SK-N-SH (cell line): Measurements from ENCODE around the gene CRAT.

Experiments
- GATA2 ChIP-seq: sonication (generic); formaldehyde crosslinking; IDR thresholded peaks from 2 replicates; pipeline ENCODE4 v1.5.0; 2020; ENCODE audit warnings: mild to moderate bottlenecking, missing genetic modification reagents
- POLR2AphosphoS5 ChIP-seq: IDR thresholded peaks from 2 replicates; pipeline ENCODE4 v1.6.1; 2012; ENCODE audit warnings: low read depth, low read length
- TF ChIP-seq, protein P1 (sequence below): fragments of 200-600 bp; sonication (generic); IDR thresholded peaks from 2 replicates; pipeline ENCODE4 v1.6.1; 2017; ENCODE audit warnings: antibody characterized with exemption, mild to moderate bottlenecking, moderate library complexity

DNA sequence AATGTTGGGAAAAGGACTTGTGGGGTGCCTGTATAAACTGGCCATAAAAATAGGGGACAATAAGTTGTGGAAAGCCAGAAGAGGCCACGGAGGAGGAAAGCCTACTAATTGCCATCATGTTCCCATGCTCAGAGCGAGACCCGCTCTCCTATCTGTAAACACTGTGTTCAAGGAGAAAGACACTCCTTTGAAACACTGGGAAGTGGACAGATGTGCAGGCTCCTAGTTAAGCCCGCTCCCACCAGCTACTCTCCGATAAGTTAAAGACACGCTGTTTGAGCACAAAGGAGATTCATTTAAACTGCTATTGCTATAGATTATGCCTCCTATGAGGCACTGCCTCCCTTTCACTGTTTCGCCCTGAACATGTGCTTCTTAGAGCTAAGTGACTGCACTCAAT, 9.3 kb downstream of the CRAT start:
- no peak for TF ChIP-seq GATA2 (CRISPR knock-in tag)
- TF ChIP-seq POLR2AphosphoS5, result no peak
- TF ChIP-seq, protein P1, sequence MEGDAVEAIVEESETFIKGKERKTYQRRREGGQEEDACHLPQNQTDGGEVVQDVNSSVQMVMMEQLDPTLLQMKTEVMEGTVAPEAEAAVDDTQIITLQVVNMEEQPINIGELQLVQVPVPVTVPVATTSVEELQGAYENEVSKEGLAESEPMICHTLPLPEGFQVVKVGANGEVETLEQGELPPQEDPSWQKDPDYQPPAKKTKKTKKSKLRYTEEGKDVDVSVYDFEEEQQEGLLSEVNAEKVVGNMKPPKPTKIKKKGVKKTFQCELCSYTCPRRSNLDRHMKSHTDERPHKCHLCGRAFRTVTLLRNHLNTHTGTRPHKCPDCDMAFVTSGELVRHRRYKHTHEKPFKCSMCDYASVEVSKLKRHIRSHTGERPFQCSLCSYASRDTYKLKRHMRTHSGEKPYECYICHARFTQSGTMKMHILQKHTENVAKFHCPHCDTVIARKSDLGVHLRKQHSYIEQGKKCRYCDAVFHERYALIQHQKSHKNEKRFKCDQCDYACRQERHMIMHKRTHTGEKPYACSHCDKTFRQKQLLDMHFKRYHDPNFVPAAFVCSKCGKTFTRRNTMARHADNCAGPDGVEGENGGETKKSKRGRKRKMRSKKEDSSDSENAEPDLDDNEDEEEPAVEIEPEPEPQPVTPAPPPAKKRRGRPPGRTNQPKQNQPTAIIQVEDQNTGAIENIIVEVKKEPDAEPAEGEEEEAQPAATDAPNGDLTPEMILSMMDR, result no peak
